PC-9 (cell line): ENCODE data around the gene ERGIC1. TPM values are rescaled to one million over a fixed set of nuclear protein-coding genes. Genes with fewer than 3 reads are reported as not detected.

Experiments used
- BruUV-seq: library from RNA; stranded (reverse); fragments of 400-500 nt; replicated peaks from 2 replicates; lab custom pipeline; 2021; lab: Mats Ljungman, UMichigan
- CTCF ChIA-PET: fragments of 300-600 bp; sonication (Branson Sonifier 250); formaldehyde crosslinking; loops from one replicate; lab custom pipeline; 2022; ENCODE audit warnings: antibody characterized with exemption; lab: Charles Lee
- POLR2A ChIA-PET: fragments of 300-600 bp; sonication (Branson Sonifier 250); formaldehyde crosslinking; loops from one replicate; lab custom pipeline; 2022; ENCODE audit warnings: antibody characterized with exemption; ENCODE audit not compliant: unreplicated experiment; lab: Charles Lee
- DNase-seq, 2 experiments: peaks; one replicate each; pipeline versions ENCODE4 v3.0.0 to v3.0.0-alpha.2; 2015 to 2022; ENCODE audit warnings: mixed read lengths in 1 of 2
- H2AFZ ChIP-seq: fragments of 200-600 bp; sonication (generic); 2 replicates; pipeline ENCODE4 v1.8.1; 2017; ENCODE audit warnings: antibody characterized with exemption
- H3F3A ChIP-seq: fragments of 200-600 bp; sonication (generic); 2 replicates; pipeline ENCODE4 v1.8.1; 2017; ENCODE audit warnings: antibody characterized with exemption, mild to moderate bottlenecking, low read depth; ENCODE audit not compliant: insufficient read depth
- H3K27ac ChIP-seq: fragments of 200-600 bp; sonication (generic); 2 replicates; pipeline ENCODE4 v1.6.1; 2016; ENCODE audit warnings: mixed run types
- H3K27me3 ChIP-seq: fragments of 200-600 bp; sonication (generic); 2 replicates; pipeline ENCODE4 v1.6.1; 2016; ENCODE audit warnings: low read depth, mixed run types; ENCODE audit not compliant: insufficient read depth
- H3K36me3 ChIP-seq: fragments of 200-600 bp; sonication (generic); 2 replicates; pipeline ENCODE4 v1.6.1; 2016; ENCODE audit warnings: low read depth, mixed run types
- H3K4me1 ChIP-seq: fragments of 200-600 bp; sonication (generic); replicated peaks from 2 replicates; pipeline ENCODE4 v1.6.1; 2016; ENCODE audit warnings: mixed run types; ENCODE audit not compliant: insufficient read depth
- H3K4me2 ChIP-seq: fragments of 200-600 bp; sonication (generic); 2 replicates; pipeline ENCODE4 v1.6.1; 2017; ENCODE audit warnings: mixed run types
- H3K4me3 ChIP-seq: fragments of 200-600 bp; sonication (generic); 2 replicates; pipeline ENCODE4 v1.6.1; 2016; ENCODE audit warnings: mixed run types
- H3K79me2 ChIP-seq: fragments of 200-600 bp; sonication (generic); 2 replicates; pipeline ENCODE4 v1.6.1; 2017; ENCODE audit warnings: low read depth, mixed run types
- H3K9me2 ChIP-seq: fragments of 200-600 bp; sonication (generic); 2 replicates; pipeline ENCODE4 v1.8.1; 2017; ENCODE audit warnings: mild to moderate bottlenecking; ENCODE audit not compliant: insufficient read depth
- H3K9me3 ChIP-seq: fragments of 200-600 bp; sonication (generic); 2 replicates; pipeline ENCODE4 v1.8.1; 2016; ENCODE audit warnings: low read depth; ENCODE audit not compliant: insufficient read depth
- H4K20me1 ChIP-seq: fragments of 200-600 bp; sonication (generic); 2 replicates; pipeline ENCODE4 v1.8.1; 2017; ENCODE audit not compliant: insufficient read depth
- EZH2 ChIP-seq: fragments of 200-600 bp; sonication (generic); IDR thresholded peaks from 2 replicates; pipeline ENCODE4 v1.8.0; 2017; ENCODE audit warnings: antibody characterized with exemption, low read depth
- intact Hi-C: fragments of 100-400 bp; cut with micrococcal nuclease; formaldehyde crosslinking; loops from one replicate; pipeline ENCODE4 v1.10.0; 2022; ENCODE audit not compliant: unreplicated experiment
- total RNA-seq: library from RNA; stranded (reverse); gene quantifications from 2 replicates; pipeline ENCODE4 v1.2.3, GENCODE V29; 2021
- TF ChIP-seq, protein P1 (sequence below): fragments of 200-600 bp; sonication (generic); conservative IDR thresholded peaks from 2 replicates; pipeline ENCODE4 v1.6.1; 2017; ENCODE audit warnings: mixed run types, antibody characterized with exemption, mild to moderate bottlenecking, moderate library complexity

ERGIC1 gene
- total RNA-seq, 1 experiment from 2014 or later, result 159 TPM

DNA sequence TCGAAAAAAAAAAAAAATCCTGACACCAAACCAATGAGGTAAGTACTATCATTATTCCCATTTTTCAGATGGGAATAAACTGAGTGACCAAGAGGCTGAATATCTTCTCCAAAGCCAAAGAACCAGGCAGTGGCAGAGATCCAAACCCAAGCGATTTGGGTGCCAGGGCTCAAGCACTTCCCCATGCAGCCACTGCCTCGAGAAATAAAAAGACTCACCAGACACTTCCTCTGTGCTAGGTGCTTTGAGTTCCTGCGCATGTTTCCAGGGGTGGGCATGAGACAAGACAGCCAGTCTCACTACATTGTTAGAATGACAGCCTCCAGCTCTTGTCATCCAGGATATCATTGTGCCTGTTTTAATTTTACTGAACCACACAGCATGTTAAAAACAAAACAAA, 122.9 kb downstream of the ERGIC1 start:
- Histone ChIP-seq H3F3A (peaks cover 32% of the 10 kb centered on the region), H3K9me3 (no peaks in the 10 kb centered on the region), H3K4me2 (no peak overlapping the region), H3K36me3 (no peaks in the 10 kb centered on the region), H3K4me3 (no peak overlapping the region), H3K9me2 (no peaks in the 10 kb centered on the region), H3K27me3 (no peaks in the 10 kb centered on the region), H4K20me1 (no peaks in the 10 kb centered on the region), H3K4me1 (peaks cover 14% of the 10 kb centered on the region), H3K27ac (no peak overlapping the region), H3K79me2 (peaks cover 23% of the 10 kb centered on the region), H2AFZ (no peak overlapping the region)
- DNase-seq, result no peak
- intact Hi-C loops, result no loop called here
- ChIA-PET POLR2A (interaction anchor here (0.5 kb wide), 1 partner anchor 280 kb away, joined by 3 read pairs; no protein-coding TSS in a partner anchor), CTCF (no interaction called here)
- TF ChIP-seq, protein P1, sequence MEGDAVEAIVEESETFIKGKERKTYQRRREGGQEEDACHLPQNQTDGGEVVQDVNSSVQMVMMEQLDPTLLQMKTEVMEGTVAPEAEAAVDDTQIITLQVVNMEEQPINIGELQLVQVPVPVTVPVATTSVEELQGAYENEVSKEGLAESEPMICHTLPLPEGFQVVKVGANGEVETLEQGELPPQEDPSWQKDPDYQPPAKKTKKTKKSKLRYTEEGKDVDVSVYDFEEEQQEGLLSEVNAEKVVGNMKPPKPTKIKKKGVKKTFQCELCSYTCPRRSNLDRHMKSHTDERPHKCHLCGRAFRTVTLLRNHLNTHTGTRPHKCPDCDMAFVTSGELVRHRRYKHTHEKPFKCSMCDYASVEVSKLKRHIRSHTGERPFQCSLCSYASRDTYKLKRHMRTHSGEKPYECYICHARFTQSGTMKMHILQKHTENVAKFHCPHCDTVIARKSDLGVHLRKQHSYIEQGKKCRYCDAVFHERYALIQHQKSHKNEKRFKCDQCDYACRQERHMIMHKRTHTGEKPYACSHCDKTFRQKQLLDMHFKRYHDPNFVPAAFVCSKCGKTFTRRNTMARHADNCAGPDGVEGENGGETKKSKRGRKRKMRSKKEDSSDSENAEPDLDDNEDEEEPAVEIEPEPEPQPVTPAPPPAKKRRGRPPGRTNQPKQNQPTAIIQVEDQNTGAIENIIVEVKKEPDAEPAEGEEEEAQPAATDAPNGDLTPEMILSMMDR, result no peak
- TF ChIP-seq EZH2, result no peak
- BruUV-seq, result no TSS peak

DNA sequence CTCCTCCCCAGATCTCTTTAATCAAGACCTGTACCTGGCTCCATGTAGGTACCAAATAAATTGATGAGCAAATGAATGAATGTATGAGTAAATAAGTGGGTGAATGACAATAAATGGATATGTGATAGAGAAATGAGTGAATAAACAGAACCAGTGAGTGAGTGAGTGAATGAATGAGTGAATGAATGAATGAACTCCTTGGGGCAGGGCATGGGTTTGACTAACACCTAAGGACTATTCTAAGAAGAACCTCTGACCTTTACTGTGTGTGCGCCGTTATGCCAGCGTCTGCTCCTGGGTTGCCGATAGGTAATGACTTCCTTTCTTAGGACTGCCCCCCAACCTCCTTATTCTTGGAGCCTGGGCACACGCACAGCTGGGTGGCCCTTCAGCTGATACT, 123.4 kb downstream of the ERGIC1 start:
- no peaks in the 10 kb centered on the region for H4K20me1 ChIP-seq
- intact Hi-C loops, result no loop called here
- H3K27ac ChIP-seq, result no peak overlapping the region
- no peaks in the 10 kb centered on the region for H3K9me3 ChIP-seq
- no peak for TF ChIP-seq EZH2
- TF ChIP-seq, protein P1, result no peak
- peaks cover 32% of the 10 kb centered on the region for H3F3A ChIP-seq
- H3K4me3 ChIP-seq, result no peak overlapping the region
- ChIA-PET POLR2A (interaction anchor here (0.5 kb wide), 1 partner anchor 280 kb away, joined by 3 read pairs; no protein-coding TSS in a partner anchor), CTCF (no interaction called here)
- peaks cover 23% of the 10 kb centered on the region for H3K79me2 ChIP-seq
- H3K36me3 ChIP-seq, result no peaks in the 10 kb centered on the region
- no peak overlapping the region for H3K4me2 ChIP-seq
- no TSS peak for BruUV-seq
- no peaks in the 10 kb centered on the region for H3K27me3 ChIP-seq
- peaks cover 14% of the 10 kb centered on the region for H3K4me1 ChIP-seq
- H2AFZ ChIP-seq, result no peak overlapping the region
- DNase-seq, result no peak
- H3K9me2 ChIP-seq, result no peaks in the 10 kb centered on the region

DNA sequence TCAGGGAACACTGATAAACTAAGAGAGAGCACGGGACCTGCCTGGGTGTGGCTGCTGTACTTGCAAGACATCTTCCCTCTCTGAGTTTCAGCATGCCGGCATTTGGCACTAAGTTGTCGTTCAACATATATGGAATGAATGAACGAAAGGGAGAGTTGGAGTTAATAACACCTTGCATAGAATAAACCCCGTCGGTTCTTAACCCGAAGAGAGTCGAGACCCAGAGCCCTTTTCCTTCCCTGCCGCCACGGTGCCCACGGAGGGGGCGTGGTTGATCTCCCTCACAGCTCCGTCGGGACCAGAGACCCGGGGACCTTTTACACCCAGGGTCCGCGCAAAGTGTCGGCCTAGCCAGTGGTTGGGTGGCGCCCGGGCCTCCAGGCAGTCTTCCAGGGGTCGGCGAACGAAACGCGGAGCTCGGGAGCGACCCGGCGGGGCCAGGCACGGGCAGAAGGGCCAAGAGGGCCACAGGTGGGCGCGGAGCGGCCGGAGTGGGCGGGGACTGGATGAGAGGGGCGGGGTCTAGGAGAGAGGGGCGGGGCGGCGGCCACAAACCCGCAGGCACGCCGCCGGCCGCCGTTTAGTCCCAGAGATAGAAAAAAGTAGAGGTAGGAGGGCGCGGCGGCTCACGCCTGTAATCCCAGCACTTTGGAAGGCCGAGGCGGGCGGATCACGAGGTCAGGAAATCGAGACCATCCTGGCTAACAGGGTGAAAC, 124.4 kb downstream of the ERGIC1 start:
- peaks cover 14% of the 10 kb centered on the region for H3K4me1 ChIP-seq
- no peaks in the 10 kb centered on the region for H3K27me3 ChIP-seq
- H2AFZ ChIP-seq, result peak overlapping the region; percentile 95
- DNase-seq, result peak; percentile 55 to 74
- no peaks in the 10 kb centered on the region for H4K20me1 ChIP-seq
- peak overlapping the region; percentile 99 for H3K4me3 ChIP-seq
- CTCF ChIA-PET, result interaction anchor here (0.6 to 0.9 kb wide), 4 partner anchors 25 to 809 kb away, joined by 4 to 7 read pairs (median 4); no protein-coding TSS in a partner anchor
- no TSS peak for BruUV-seq
- TF ChIP-seq EZH2, result no peak
- TF ChIP-seq, protein P1, result no peak
- H3K79me2 ChIP-seq, result peaks cover 23% of the 10 kb centered on the region
- POLR2A ChIA-PET, result interaction anchor here (0.6 to 1.2 kb wide), 4 partner anchors 49 to 451 kb away, joined by 5 to 12 read pairs (median 8); no protein-coding TSS in a partner anchor
- H3K36me3 ChIP-seq, result peaks cover 2% of the 10 kb centered on the region
- no peaks in the 10 kb centered on the region for H3K9me2 ChIP-seq
- H3K27ac ChIP-seq, result peak overlapping the region; percentile 72
- no peaks in the 10 kb centered on the region for H3K9me3 ChIP-seq
- intact Hi-C loops, result loop anchor here (1.0 to 2.0 kb wide), 3 partner anchors 54 to 244 kb away; partner anchors contain the start of gene DUSP1
- H3F3A ChIP-seq, result peaks cover 32% of the 10 kb centered on the region
- H3K4me2 ChIP-seq, result peak overlapping the region; percentile 90
